ENCODE measurements around the gene TMEM250.
"Not testable (repeated sequence)": the region's sequence is repeated elsewhere in the genome, so short reads cannot be mapped to it uniquely, and the experiment has no call there.

Gene TMEM250

DNA sequence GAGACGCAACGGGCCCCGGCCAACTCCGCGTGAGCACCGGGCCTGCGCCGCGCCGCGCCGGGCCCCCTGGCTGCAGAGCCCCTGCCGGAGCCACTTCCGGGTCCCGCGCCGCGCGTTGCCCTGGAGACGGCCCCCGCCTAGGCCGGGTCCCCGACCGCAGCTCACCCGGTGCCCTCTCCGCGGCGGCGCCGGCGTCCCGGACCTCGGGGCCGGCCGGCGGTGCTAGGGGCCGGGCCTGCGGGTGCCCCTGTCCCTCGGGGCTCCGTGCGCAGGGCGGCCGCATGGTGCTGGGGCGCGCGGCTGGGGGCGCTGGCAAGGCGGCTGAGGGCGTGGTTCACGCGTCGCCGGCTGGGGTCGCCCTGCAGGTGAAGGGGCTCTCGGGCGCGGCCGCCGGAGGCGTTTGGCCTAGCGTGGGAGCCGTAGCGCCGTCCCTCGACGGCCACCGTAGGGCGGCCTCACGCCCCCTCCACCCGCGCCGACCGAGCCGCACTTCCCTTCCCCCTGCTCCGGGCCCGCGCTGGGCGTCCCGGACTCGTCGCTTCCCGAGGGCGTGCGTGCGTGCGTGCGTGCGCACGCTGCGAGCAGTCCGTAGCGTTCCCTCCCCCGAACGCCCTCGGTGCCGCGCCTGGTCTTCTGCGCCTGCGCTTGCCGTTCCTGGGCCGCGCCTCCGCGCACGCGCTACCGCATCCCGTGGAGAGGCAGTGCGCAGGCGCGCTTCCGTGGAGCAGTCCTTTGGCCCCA is at the start of gene TMEM250:
Gene TMEM250 (minus strand): TSS at position 556 of the 741 bp plus-strand sequence. CDS start 1,975 bp downstream, outside the sequence.
- peak; percentile 80 for DNase-seq

DNA sequence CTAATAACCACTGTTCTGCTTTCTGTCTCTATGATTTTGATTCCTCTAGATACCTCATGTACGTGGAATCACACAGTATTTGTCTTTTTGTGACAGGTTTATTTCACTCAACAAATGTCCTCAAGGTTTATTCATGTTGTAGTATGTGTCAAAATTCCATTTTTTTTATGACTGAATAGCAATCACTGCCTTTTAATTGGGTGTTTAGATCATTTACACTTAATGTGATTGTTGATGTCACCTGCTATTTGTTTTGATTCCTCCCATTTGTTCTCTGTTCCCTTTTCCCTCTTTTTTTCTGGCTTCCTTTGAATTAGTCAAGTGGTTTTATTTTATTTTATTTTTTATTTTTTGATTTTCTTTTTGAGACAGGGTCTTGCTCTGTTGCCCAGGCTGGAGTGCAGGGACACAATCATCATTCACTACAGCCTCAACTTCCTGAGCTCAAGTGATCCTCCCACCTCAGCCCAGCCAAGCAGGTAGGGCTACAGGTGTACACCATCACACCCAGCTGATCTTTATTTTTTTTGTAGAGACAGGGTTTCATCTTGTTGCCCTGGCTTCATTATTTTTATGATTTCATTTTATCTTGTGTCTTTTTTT is 44.7 kb upstream of the TMEM250 start:
- no peak for DNase-seq

DNA sequence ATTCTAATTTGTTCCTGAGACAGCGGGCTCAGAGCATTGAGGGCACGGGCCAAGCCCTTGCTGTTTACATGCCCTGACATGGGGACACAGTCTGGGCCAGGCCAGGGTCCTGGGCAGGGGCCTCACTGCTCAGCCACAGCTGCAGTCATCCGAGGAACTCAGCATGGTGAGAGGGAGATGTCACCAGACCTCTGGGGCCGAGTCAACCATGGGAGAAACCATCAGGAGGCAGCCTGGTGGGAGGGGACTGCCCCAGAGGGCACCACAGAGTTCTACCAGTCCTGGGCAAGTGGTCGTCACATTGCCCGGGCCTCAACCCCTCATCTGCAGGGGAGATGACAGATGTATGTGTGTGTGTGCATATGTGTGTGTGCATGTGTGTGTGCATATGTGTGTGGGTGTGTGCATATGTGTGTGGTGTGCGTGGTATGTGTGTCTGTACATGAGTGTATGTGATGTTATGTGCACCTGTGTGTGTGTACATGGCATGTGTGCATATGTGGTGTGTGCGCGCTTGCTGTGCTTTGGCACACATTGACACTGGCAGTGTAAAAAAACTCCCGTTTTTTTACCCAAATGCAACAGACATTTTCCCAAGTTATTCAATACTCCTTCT is 42.4 kb upstream of the TMEM250 start:
- no peak for DNase-seq

GRCh38 chr9:136160381-136160841 is 41.7 kb upstream of the TMEM250 start:
- peak; percentile 10 for DNase-seq

GRCh38 chr9:136159851-136160250 is 41.2 kb upstream of the TMEM250 start:
- DNase-seq: no peak

- DNase-seq: no peak
Measured at GRCh38 chr9:136157477-136158265, 39.0 kb upstream of the TMEM250 start.

DNA sequence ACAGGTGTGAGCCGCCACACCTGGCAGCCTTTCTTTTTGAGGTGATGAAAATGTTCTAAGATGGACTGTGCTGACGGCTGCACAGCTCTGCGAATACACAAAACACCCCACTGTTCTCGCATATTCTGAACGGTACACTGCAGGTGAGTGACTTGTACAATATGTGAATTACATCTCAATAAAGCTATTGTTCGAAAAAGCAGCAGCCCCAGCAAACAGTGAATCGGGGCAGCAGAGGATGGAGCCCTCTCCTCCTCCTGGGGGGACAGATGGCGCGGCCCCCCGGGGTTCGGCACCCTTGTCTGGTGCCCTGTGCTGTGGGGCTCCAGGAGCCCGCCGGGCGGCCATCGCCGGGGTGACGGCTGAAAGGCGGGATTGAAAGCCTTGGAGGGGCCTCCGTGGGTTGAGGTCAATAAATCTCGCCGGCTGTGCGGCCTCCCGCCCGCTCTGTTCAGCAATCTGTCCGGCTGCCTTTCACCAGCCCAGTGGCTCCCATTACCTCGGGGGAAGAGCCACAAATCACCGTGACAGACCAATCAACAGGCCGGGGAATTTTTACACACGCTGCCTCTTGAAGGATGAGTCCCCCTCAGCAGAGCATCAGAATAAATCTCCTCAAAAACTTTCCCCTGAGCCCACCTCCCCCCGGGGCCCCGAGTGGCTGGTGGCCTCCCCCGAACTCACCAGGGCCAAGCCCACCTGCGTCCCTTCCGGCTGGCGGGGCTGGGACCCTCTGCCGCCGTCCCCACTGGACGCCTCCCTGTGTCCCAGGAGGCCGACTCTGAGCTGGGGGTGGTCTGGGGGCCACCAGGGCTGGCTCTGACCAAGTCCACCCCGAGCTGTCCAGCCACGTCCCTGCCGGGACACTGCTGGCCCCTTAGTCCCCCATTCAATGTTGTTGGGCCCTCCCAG is 37.8 kb upstream of the TMEM250 start:
- no peak for DNase-seq

DNA sequence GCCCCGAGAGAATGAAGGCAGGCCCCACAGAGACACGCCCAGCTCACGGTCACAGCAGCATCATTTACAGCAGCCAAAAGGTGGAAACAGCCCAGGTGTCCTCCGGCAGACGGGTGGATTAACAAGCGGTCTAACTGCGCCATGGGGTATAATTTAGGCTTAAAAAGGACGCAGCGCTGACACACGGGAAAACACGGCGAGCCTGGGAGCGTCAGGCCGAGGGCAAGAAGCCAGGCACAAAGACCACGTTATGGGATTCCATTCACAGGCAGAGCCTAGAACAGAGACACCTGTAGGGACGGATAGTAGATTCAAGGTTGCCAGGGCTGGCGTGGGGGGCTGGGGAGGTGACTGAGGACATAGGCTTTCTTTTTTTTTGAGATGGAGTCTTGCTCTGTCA is 36.9 kb upstream of the TMEM250 start:
- no peak for DNase-seq

GRCh38 chr9:136154943-136155342 is 36.3 kb upstream of the TMEM250 start:
- DNase-seq: no peak

DNA sequence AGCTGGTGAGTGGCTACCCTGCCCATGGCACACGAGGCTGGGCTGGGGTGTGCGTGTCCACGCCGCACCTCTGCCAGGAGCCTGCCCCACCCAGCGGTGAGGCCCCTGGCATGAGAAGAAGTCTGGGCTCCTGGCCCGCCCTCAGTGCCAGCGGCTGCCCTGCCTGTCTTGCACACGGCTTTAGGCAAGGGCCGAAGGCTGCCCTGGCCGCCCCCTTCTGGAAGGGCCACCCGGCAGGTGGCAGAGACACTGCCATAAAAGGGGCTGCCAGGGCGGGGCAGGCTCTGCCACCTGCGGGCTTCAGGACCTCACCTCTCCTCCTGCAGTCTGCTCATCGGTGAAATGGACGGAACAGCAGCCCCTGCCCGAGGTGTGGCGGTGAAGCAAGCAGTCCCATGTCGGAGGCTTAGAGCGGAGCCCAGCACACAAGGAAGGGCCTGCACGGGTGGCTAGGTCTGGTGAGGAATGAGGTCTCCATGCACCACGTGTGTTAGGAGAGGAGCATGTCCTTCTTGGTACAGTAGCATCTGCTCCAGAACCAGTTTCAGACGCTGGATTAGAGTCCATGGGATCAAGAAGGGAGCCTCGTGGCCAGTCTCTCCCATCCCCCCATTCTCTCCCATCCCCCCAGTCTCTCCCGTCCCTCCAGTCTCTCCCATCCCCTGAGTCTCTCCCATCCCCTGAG is 34.8 kb upstream of the TMEM250 start:
- DNase-seq: no peak

DNA sequence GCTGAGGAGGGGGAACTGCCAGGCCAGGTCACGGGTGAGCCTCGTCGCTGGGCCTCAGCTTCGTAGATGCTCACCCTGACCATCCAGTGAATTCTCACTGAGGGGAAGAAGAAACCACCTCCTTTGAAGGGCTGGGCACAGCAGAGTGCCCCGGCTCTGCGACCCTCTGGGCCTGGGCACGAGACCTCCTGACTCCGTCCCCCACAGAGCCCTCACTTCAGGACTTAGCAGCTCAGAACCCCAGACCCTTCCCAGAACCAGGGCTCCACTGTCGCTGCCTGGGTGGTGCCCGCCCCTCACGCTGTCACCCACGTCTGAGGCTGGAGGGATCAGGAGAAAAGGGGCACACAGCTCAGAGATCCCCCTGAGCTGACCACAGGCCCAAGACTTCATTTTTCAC is 34.3 kb upstream of the TMEM250 start:
- no peak for DNase-seq

- DNase-seq: no peak
Measured at GRCh38 chr9:136152543-136152866, 33.8 kb upstream of the TMEM250 start.

- no peak for DNase-seq
Measured at GRCh38 chr9:136151848-136152542, 33.3 kb upstream of the TMEM250 start.

- DNase-seq: no peak
Measured at GRCh38 chr9:136151214-136151804, 32.6 kb upstream of the TMEM250 start.

DNA sequence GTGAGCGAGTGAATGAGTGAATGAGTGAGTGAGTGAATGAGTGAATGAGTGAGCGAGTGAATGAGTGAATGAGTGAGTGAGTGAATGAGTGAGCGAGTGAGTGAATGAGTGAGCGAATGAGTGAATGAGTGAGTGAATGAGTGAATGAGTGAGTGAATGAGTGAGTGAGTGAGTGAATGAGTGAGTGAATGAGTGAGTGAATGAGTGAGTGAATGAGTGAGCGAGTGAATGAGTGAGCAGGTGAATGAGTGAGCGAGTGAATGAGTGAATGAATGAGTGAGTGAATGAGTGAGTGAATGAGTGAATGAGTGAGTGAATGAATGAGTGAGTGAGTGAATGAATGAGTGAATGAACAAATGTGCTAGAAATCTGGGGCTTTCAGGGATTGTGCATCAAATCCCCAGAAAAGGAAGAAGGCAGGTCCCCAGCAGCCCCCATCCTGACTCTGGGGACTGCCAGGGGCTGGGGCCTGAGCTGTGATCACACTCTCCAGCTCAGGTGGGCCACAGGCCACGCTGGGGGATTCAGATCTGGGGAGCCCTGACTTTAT is 32.1 kb upstream of the TMEM250 start:
- not testable (repeated sequence) for DNase-seq

DNA sequence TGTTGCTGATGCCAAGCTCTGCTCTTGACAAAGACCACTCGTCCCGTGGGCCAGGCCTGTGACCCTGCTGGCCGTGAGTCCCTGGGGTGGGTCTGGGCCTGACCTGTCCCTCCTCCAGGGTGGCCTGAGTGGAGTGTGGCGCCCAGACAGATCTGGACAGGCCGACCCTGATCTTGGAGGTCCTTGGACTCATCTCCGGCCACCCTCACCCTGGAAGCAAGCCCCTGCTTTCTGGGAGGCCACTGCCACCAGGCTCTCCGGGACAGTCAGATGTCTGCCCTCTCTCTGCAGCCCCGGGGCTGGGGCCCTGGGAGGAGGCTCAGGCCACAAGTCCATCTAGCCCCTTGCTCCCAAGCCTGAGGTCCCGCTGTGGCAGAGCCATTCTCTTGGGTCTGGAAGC is 31.2 kb upstream of the TMEM250 start:
- DNase-seq: no peak

GRCh38 chr9:136149337-136149736 is 30.7 kb upstream of the TMEM250 start:
- DNase-seq: no peak

- DNase-seq: no peak
Measured at GRCh38 chr9:136148766-136149165, 30.1 kb upstream of the TMEM250 start.

DNA sequence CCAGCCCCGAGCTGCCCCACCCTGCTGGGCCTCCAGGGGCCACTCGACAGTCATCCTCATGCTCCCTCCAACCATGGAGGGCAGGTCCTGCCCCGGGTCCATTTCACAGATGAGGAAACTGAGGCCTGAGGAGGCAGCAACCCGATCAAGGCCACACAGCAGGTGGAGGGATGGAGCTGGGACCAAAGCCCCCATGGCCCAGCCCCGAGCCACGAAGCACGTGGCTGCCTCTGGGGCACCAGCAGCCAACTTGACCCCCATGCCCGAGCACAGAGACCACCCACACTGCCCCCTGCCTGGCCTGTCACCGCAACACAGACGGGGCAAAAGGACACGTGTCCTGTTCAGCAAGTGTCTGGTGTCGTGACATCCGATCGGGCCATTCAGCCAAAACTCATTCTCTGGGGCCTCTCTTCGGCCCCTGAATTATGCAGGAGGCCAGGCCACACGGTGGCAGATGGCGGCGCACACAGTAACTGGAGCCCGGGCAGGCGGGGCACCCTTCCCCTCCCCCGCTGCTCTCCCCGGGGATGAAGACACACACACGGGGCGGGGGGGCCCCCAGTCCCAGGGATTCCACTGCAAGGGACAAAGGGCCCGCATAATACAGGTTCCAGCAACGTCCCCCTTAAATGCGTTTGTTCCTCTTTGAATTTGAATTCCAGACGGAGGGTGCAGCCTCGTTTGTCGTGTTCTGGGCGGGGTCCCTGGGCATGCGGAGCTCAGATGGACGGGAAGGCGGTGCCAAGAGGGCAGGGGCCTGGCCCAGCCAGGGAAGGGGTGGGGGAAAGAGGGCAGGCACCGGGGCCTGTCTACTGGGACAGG is 29.4 kb upstream of the TMEM250 start:
- no peak for DNase-seq
